ENCODE measurements around the gene SFXN5. TPM values are rescaled to one million over a fixed set of nuclear protein-coding genes. Genes with fewer than 3 reads are reported as not detected.

Gene SFXN5
- polyA plus RNA-seq, 4 donors = 25.2 to 33.7 (median 27.5) TPM

DNA sequence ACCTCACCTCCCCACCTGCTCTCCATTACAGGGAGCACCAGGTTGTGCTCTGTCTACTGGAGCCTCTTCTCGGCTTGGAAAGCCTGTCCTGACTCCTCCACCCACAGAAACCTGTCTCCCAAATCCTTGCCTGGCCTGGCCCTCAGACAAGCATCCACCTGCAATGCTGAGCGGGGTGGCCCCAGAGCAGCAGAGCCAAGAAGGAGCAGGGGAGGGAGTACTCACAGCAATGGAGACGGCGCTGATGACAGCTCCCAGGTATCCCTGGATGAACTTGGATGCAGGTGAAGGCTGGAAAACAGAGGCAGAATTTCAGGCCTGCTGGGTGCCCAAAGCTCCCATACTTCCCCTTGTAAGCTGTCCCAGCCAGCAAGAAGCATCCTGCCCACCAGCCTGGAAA lies 72.8 kb downstream of the SFXN5 start:
- no peak for DNase-seq (ENCODE audit: low read depth in 4 of 4, low spot score in 2 of 4)

DNA sequence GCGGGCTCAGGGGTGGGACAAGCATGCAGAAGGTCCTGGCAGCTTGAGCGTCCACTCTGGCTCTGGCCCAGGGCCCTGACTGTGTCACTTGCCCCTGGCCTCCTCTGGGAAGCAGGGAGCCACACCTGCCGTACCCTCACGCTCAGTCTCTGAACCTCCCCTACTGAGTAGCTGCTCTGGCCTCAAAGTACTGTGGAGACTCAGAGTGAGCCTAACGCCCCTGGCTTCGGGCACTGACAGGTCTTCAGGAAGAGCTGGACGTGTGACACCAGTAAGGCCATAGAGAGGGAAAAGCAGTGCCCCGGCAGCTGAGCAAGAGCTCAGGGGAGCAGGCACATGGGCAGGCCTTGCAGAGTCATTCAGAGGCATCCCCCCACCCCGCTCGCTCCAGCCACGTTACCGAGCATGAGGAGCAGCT lies 73.3 kb downstream of the SFXN5 start:
- no peak for DNase-seq (ENCODE audit: low read depth in 4 of 4, low spot score in 2 of 4)

DNA sequence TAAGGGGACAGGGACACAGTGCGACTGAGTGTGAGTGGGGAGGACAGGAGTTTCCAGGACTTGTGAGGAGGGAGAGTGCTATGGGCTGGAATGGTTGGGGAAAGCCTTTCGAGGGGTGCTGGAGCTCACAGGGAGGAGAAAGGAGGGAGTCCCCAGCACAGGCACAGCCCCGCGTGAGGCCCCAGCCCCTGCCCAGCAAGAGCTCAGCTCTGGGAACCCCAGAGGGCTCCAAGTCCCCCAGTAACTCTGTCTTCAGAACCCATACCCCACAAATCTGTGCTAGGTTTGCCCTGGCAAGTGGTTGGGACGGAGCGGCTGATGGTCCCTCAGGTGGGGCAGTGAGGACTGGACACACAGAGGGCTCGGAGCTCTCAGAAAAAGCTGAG lies 75.4 kb downstream of the SFXN5 start:
- DNase-seq (ENCODE audit: low read depth in 4 of 4, low spot score in 2 of 4) = no peak

DNA sequence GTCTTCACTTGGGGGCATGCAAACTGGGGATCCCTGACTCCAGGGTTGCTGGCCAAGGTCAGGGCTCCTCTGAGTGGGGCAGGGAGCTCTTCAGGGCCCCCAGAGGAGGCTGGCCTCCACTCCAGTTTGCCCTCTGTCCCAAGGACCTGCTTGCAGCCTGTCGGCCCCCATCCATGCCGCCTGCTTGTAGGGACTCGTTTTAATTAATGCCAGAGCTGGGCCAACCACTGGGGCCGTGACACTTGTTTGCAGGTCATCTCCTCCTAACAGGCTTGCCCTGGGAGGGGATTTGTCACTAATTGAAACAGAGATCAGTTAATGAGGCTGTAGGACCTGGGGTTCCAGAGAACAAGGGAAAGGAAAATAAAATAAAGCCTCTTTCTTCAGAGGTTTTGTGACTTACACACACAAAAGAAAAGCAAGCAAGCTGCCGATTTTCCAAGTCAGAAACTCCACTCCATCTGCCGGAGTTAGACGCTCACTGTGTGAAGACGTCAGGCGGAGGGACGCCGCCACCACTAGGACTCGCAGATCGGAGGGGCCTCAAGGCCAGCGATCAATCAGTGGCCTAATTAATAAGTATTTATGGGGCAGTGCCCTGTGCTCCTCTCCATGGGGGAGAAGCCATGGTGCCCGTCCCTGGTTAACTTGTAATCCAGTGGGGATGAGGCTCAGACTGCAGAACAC lies 75.9 kb downstream of the SFXN5 start:
- DNase-seq (ENCODE audit: low read depth in 4 of 4, low spot score in 2 of 4) = no peak

DNA sequence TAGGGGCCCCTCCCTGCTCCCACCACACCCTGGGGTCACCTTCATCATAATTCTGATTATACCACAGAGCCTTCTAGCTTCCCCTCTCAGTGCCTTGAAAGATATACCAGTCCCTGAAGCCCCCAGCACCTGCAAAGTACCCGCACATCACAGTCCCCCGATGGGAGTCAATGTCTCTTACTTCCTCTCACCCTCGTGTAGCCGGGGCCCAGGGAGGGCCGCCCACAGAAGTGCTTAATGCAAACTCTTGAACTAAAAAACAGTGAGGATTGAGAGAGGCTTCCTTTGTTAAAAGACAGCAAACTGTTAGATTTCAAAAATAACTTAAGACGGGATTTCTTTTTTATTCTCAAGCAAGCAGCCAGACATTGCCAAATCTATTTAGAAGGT lies 76.5 kb downstream of the SFXN5 start:
- no peak for DNase-seq (ENCODE audit: low read depth in 4 of 4, low spot score in 2 of 4)

DNA sequence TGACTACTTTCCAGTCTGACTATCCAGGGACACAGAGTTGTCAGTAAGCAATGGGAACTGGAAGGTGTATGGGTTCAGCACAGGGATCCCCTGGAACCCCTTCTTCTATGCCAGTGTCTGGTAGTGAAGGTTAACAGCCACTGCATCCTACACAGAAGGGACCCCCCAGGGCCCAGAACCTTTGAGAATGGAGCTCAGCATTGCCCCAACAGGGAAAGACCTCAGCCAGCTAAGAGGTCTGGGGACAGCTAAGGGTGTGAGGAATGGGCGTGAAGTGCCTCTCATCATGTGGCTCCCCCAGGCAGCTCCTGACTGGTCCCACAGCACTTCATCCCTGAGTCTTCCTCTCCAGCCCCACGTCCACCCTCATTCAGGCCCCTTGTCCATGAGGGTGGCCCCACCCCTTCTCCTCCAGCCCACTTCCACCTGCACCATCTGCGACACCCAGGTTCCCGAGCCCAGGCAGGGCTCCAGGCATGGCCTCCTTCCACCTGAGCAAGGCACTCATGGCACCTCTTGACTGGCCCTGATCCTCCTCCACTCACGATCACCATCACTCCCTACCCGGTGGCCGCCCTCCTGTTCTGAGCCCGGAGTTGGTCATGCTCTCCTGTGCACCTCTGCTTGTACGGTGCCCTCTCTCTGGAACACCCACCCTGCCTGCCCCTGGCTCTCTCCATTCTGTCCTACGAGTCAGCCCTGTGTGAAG lies 77.1 kb downstream of the SFXN5 start:
- DNase-seq (ENCODE audit: low read depth in 4 of 4, low spot score in 2 of 4) = no peak

DNA sequence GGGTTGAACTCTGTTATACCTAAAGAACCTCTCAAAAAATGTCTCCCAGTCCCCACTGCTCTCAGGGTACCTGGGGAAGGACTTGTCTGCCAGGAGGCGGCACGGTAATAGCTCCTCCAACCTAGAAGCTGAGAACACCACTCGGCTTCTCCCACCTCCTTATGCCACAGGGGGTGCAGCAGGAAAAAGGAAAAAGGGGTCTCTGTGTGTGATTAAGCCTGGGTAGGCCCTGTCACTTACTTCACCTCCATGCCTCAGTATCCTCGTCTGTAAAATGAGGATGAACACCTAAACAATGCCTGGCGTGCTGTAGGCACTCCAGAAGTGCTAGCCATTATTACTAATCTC lies 77.6 kb downstream of the SFXN5 start:
- DNase-seq (ENCODE audit: low read depth in 4 of 4, low spot score in 2 of 4) = no peak

DNA sequence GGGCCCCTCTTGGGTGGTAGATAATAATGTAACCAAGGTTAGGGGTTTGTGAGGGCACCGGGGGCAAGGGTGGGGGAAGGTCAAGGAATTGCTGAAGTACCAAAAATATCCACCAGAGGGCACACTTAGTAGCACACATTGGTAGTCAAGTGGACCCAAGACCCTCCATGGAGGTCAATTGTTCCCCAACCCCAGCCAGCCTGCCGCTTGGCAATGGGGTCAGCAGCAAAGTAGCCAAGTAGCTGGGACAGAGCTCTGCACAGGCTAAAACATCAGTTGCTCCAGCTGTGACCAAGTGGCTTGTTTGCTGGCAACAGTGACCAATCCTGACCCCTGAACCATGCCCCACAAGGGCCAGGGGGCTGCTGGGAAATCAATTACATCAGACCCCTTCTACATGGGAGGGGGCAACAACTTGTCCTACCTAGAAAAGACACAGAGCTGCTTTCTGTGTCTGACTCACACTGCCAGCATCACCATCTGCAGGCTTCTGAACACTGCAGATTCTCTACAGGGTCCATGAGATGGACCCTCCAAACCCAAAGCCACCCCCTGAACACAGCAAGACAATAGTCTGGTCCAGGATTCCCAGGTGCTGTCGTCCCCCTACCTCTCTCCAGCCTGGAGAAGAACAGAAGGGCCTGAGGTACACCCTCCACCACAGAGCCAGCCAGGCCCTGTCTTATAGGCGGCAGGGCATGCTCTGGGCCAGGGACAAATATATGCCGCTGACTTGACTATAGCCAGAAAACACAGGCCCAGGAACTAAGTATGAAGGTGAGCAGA lies 78.2 kb downstream of the SFXN5 start:
- no peak for DNase-seq (ENCODE audit: low read depth in 4 of 4, low spot score in 2 of 4)

DNA sequence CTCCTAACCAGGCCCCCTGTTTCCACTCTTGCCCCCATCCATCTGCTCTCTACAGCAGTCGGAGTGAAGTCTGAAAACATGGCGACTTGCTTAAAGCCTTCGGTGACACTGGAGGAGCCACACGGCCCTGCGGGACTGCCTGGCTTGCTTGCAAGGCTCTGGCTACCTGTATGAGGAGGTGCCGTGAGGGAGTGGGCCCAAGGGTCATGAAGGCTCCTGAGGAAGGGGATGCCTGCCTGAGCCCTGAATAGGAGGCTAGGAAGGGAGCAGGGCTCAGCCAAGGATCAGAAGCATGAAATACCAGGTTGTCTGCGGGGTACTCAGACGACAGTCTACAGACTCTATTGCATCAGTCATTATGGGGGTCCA lies 78.8 kb downstream of the SFXN5 start:
- DNase-seq (ENCODE audit: low read depth in 4 of 4, low spot score in 2 of 4) = no peak

DNA sequence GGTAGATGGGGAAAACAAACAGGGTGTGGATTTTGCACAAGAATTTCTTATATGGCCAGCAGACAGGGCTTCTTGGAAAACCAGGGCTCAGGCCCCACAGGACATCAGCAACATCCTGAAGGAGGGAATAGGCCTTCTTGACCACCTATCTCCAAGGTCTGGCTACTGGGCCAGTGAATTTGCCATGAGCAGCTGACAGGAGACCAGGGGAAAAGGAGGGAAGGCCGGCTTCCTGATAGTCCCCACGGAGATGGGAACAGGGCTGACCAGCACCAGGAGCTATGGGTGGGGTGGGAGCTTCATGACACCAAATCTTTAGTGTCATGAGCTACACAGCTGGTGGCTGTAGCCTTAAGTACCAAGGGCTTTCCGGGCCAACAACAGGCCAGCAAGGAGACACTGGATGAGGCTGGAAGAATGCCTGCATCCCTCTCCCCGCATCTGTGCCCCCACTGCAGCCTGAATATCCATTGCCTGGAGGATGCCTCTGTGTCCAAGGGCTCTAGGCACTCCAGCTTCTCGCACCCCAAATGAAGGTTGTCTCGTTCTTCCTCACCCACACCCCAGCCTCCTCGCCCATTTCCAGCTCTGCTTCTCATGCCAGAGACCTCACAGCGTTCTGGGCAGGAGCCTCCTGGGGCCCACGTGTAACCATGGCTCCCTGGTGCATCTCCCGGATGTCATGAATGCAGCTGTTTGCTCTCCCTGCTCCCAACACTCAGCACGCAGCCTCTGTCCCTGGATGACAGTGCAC lies 79.4 kb downstream of the SFXN5 start:
- no peak for DNase-seq (ENCODE audit: low read depth in 4 of 4, low spot score in 2 of 4)

DNA sequence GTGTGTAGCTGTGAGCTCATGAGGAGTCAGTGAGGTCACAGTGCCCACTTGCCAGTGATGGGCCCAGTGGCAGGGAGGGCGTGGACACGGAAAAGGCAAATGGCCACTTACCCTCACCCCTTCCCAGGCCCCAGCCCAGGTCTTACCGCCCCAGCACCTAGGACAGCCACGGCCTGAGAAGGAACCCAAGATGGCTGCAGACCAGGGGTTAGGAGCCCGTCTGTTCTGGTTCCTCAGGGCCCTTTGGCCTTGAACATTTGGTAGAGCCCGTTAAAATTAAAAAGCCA lies 80.1 kb downstream of the SFXN5 start:
- DNase-seq (ENCODE audit: low read depth in 4 of 4, low spot score in 2 of 4) = no peak

DNA sequence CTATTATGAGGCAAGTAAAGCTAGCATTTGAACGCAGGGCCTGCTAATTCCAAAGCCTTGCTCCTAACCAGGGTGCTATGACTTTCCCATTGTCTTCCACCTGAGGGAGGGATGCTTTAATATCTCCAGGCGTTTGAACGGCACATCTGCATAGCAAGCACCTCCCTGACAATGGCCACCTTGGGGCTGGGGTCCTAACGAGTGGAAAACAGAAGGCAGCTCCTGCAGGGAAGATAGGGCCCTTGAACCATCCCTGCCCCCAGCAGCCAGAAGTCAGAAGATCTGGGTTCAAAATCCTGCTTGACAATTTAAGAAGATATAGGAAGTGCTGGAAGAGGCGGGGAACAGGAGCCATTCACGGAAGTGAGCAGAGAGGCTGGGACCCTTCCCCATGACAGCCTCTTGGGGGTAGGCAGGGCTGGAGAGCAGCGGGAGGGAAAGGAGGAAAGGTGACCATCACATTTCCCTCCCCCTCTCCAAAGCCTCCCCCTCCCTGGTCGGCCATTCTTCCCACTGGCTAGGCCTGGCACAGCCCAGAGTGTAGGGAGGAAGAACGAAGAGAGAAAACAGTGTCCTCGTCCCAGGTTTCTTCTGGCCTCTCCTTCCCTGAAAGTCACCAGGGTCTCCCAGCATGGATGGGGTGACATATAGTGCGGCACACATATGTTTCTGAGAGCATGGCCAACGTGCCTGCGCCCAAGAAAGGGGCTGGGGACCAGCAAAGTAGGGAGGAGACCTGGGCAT lies 80.6 kb downstream of the SFXN5 start:
- no peak for DNase-seq (ENCODE audit: low read depth in 4 of 4, low spot score in 2 of 4)

DNA sequence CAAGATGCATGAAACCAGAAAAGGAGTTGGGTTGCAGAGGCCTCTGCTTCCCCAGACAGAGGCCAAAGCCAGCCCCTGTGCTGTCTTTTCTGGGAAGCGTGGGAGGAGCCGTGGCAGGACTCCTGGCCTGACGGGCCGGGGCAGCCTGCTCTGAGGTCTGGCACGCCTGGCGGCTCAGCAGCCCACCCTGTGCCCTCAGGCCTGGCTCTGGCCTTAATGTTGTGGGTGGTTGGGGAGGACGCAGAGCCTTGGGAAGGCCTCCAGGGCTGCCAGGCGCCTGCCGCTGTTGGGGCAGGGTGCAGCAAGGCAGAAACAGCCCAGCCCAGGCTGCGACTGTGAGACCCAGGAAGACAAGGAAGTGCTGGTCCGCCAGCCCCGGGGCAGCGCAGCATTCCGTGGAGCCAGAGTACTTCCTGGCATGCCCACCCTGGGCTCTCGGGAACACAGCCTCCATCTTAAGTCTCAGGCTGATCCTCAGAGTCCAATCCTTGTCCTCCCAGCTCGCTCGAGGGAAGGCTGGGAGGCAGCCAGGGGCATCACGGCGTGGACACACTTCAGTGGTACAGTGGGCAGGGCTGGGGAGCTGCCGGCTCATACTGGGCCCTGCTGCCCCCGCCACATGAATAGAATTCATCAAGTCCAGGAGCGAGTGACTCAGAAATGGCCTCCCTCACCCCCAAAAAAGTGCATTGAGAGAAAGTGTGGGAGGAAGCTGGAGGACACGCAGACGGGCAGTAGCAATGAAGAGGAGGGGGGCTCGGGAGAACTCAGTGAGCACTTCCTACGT lies 81.5 kb downstream of the SFXN5 start:
- DNase-seq (ENCODE audit: low read depth in 4 of 4, low spot score in 2 of 4) = peak in 1 of 4 donors; percentile 16

DNA sequence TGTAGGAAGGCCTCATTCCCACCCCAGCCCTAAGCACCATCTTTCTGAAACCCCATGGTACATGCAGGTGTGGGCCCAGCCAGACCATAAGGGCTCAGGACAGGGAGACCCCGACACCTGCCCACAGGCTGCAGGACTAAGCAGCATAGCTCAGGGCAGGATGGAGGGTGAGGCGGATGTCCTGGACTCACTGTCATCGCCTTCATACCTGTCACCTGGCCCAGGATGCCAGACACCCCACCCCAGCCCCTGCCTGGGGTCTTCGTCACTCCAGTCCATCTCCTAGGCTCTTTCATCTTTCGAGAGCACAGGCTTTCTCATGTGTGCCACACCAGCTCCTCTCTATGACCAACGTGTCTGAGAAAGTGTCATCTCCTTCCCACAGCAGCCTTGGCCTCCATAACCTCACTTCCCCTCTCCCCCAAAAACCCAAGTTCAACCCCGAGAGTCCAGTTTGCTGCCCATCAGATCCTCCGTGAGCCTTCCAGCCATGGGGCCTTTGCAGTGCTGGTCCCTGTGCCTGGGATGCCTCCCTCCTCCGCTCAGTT lies 82.7 kb downstream of the SFXN5 start:
- no peak for DNase-seq (ENCODE audit: low read depth in 4 of 4, low spot score in 2 of 4)

DNA sequence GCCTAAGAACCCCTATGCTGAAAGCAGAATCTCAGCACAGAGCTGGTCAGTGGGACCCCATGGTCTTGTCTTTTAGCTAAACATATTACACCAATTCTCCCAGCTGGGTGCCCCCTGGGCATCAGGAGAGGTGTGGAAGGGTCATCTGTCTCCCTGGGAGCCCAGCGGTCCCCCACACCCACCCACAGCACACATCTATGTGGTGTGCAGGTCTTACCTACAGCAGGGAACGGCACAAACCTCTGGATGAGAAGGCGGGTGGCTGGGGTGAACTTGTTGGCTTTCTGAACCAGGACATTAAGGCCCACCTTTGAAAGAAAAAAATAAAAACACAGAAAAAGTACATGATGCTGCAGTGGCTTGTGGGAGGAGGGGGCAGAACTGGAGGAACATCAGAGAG lies 83.5 kb downstream of the SFXN5 start:
- no peak for DNase-seq (ENCODE audit: low read depth in 4 of 4, low spot score in 2 of 4)

DNA sequence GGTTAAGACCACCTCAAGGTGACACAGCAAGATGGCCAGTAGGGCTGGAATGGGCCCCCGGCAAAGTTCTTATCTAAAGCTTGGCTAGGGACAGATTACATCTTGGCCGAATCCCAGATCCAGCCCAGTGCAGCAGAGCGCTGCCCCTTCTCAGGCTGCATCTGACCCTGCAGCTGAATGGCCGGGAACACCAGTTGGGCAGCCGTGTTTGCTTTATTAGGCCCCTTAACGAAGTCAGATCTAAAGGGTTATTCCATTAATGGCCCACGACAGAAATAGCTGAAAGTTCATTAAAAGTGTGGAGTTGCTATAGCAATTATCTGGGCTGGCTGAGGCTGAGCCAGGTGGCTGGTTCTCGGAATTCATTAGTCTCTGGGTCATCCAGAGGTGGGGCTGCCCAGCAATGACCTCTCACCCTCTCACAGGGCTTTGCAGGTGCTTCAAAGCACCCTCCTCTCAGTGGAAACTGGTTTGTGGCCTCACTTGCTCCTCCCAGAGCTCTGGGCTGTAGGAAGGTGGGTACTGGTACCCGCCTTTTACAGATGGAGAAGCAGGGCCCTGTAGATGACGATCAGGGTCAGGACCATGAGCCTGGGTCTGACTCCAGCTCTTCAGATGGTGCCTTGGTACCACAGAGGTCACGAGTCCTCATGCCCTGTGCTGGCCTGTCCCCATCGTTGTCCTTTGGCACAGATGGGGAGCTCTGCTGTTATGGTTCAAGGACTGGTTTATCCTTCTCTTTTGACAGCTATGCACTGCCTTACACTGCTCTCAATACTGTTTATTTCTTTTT lies 85.4 kb downstream of the SFXN5 start:
- DNase-seq (ENCODE audit: low read depth in 4 of 4, low spot score in 2 of 4) = no peak

DNA sequence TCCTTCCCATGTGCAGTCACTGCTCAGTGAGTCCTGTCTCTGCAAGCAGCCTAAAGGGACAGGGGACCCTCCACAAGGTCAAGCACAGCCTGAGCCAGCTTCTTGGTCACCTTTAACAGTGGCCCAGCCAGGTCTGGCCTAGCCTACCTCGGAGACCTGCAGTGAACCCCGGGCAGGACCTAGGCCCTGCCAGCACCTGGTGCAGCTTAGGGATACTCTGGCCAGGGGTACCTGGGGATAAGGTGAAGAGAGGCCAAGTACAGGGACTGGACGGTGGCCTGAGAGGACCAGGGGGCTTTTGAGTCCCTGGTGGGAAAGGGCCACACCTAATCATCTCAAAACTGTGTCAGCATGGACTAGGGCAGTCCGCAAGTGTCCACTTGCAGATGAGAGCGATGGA lies 86.4 kb downstream of the SFXN5 start:
- DNase-seq (ENCODE audit: low read depth in 4 of 4, low spot score in 2 of 4) = no peak

DNA sequence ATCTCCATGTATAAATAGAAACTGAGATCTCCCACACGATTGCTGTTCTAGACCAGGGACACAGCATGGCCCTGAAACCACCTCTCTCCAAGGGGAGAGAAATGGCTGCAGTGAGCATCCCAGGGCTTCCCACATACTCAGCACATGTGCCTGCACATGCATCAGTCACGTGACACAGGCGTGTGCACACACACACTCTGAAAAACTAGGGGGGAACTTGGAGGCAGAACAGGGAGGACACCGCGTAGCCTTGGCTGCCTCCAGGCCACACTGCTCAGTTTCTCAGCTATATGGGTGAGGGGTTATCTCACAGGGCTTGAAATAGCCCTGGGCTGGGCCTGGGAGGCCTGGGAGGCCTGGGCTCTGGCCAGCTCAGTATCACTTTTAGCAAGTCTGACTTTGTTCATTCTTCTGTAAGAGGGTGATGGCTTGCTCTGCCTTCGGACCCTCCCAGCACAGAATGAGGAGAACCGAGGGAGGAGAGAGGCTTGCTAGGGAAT lies 87.3 kb downstream of the SFXN5 start:
- peak in 1 of 4 donors; percentile 17 for DNase-seq (ENCODE audit: low read depth in 4 of 4, low spot score in 2 of 4)
